Measurements from ENCODE around the gene MAVS.

DNA sequence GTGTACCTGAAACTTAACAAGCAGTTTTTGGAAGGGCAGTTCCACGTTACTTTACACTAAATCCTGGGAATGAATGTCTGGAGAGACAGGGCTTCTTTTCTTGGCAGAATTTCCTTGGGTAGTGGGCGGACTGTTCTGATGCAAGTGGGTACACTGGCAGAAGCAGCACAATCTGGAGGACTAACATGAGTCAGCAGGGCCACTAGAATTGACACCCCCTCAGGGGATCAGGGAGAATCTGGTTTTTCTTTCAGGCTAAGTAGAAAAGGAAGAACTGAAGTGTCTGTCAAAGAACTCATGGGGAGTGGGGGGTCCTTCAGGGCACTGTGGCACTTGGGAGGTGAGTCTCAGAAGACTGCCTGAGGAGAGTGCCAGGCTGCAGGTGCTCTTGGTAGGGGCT, 77.2 kb downstream of the MAVS start:
- TF ChIP-seq, protein P1, sequence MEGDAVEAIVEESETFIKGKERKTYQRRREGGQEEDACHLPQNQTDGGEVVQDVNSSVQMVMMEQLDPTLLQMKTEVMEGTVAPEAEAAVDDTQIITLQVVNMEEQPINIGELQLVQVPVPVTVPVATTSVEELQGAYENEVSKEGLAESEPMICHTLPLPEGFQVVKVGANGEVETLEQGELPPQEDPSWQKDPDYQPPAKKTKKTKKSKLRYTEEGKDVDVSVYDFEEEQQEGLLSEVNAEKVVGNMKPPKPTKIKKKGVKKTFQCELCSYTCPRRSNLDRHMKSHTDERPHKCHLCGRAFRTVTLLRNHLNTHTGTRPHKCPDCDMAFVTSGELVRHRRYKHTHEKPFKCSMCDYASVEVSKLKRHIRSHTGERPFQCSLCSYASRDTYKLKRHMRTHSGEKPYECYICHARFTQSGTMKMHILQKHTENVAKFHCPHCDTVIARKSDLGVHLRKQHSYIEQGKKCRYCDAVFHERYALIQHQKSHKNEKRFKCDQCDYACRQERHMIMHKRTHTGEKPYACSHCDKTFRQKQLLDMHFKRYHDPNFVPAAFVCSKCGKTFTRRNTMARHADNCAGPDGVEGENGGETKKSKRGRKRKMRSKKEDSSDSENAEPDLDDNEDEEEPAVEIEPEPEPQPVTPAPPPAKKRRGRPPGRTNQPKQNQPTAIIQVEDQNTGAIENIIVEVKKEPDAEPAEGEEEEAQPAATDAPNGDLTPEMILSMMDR (IDR thresholded peaks at IDR 0.05; ENCODE audit: borderline replicate concordance, extremely low read depth, low read length, poor library complexity, severe bottlenecking), result no peak
- TF ChIP-seq EZH2 (IDR thresholded peaks at IDR 0.05; ENCODE audit: borderline replicate concordance, low read depth, low read length, severe bottlenecking), result no peak

All from DND-41 (cell line).